Measurements from ENCODE around the gene LINGO1.

Gene LINGO1

GRCh38 chr15:77632534-77633133 lies at the start of gene LINGO1:
Gene LINGO1, minus strand, starts transcription at chr15:77632912. Its CDS starts 597 bp downstream, at chr15:77632315.
- DNase-seq (ENCODE audit: low read depth in 1 of 2, low spot score in 1 of 2) = no peak

GRCh38 chr15:77681362-77681761 lies 48.6 kb upstream of the LINGO1 start:
- DNase-seq (ENCODE audit: low read depth in 1 of 2, low spot score in 1 of 2) = no peak

- DNase-seq (ENCODE audit: low read depth in 1 of 2, low spot score in 1 of 2) = no peak
Measured at GRCh38 chr15:77676569-77677375, 44.1 kb upstream of the LINGO1 start.

- DNase-seq (ENCODE audit: low read depth in 1 of 2, low spot score in 1 of 2) = no peak
Measured at GRCh38 chr15:77675806-77676415, 43.2 kb upstream of the LINGO1 start.

GRCh38 chr15:77674327-77674726 lies 41.6 kb upstream of the LINGO1 start:
- DNase-seq (ENCODE audit: low read depth in 1 of 2, low spot score in 1 of 2) = no peak

GRCh38 chr15:77673866-77674265 lies 41.2 kb upstream of the LINGO1 start:
- DNase-seq (ENCODE audit: low read depth in 1 of 2, low spot score in 1 of 2) = no peak

- DNase-seq (ENCODE audit: low read depth in 1 of 2, low spot score in 1 of 2) = no peak
Measured at GRCh38 chr15:77672135-77672534, 39.4 kb upstream of the LINGO1 start.

GRCh38 chr15:77671362-77672056 lies 38.8 kb upstream of the LINGO1 start:
- DNase-seq (ENCODE audit: low read depth in 1 of 2, low spot score in 1 of 2) = no peak

GRCh38 chr15:77670558-77671361 lies 38.0 kb upstream of the LINGO1 start:
- DNase-seq (ENCODE audit: low read depth in 1 of 2, low spot score in 1 of 2) = no peak

- DNase-seq (ENCODE audit: low read depth in 1 of 2, low spot score in 1 of 2) = no peak
Measured at GRCh38 chr15:77669896-77670295, 37.2 kb upstream of the LINGO1 start.

GRCh38 chr15:77667338-77668234 lies 34.9 kb upstream of the LINGO1 start:
- no peak for DNase-seq (ENCODE audit: low read depth in 1 of 2, low spot score in 1 of 2)

GRCh38 chr15:77666296-77666660 lies 33.6 kb upstream of the LINGO1 start:
- DNase-seq (ENCODE audit: low read depth in 1 of 2, low spot score in 1 of 2) = no peak

- no peak for DNase-seq (ENCODE audit: low read depth in 1 of 2, low spot score in 1 of 2)
Measured at GRCh38 chr15:77665530-77666295, 33.0 kb upstream of the LINGO1 start.

GRCh38 chr15:77664428-77664827 lies 31.7 kb upstream of the LINGO1 start:
- no peak for DNase-seq (ENCODE audit: low read depth in 1 of 2, low spot score in 1 of 2)

GRCh38 chr15:77663256-77663655 lies 30.5 kb upstream of the LINGO1 start:
- DNase-seq (ENCODE audit: low read depth in 1 of 2, low spot score in 1 of 2) = no peak

GRCh38 chr15:77659350-77660321 lies 26.9 kb upstream of the LINGO1 start:
- no peak for DNase-seq (ENCODE audit: low read depth in 1 of 2, low spot score in 1 of 2)

- DNase-seq (ENCODE audit: low read depth in 1 of 2, low spot score in 1 of 2) = no peak
Measured at GRCh38 chr15:77658304-77658703, 25.6 kb upstream of the LINGO1 start.

GRCh38 chr15:77657634-77658238 lies 25.0 kb upstream of the LINGO1 start:
- no peak for DNase-seq (ENCODE audit: low read depth in 1 of 2, low spot score in 1 of 2)
